ENCODE data around the gene CLDN20. TPM values are rescaled to one million over a fixed set of nuclear protein-coding genes. Genes with fewer than 3 reads are reported as not detected.

CLDN20 gene
- total RNA-seq, 5 donors from 2014 or later (not counting 1 experiment from before 2014, with no cell fraction given), result not detected

DNA sequence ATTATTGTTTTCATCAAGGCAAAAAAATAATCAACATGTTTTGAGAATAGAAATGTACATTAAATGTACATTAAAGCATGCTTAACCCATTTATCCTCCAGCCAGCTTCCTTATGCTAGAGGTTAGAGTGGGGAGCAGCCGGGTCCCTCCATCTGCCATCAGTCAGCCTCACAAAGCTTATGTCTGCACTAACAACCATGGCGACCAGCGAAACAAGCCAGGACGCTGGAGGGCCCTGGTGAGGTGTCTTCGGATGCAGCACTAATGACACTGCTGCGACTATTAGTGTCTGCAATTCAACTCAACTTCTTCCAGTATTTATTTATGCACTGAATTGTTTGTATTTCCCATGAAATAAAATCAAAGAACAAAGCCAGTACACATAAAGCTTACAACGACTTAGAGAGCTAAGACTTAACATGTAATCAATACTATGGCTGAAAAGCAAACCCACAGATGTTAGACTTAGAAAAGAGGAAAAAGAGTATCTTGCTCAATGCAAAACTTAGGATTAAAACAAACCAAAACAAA is 6.8 kb downstream of the CLDN20 start:
- WGBS (ENCODE audit: insufficient coverage), result no CpG with 5 or more reads among the region's 7 CpGs

DNA sequence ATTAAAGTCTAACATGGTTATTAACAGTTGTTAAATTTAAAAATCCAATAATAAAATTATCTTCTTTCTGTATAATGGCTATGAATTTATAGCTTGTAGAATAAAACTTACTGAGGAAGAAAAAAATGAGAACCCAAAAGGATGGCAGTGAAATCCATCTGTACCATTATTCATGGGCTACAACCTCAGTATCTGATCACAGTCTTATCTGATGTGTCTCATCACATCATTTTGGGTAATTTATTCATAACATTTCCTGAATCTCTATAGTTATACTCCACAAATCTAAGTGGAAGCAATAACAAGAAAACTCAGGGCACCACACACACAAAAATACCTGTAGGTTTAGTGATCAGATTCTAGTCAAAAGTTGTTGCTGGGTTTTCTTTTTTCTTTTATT is 7.3 kb downstream of the CLDN20 start:
- Histone ChIP-seq H3K4me3 (ENCODE audit: control insufficient read depth in 1 of 2, extremely low read depth in 1 of 2, low read length in 1 of 2) (no peak overlapping the region), H3K9me3 (no peaks in the 10 kb centered on the region), H3K27me3 (replicated peaks in 1 of 2; ENCODE audit: control insufficient read depth in 2 of 2, extremely low read depth in 1 of 2, insufficient read depth in 2 of 2, low read length in 1 of 2) (no peaks in the 10 kb centered on the region), H3K27ac (ENCODE audit: low read length) (no peak overlapping the region), H3K4me1 (ENCODE audit: control insufficient read depth in 1 of 2, extremely low read depth in 1 of 2, insufficient read depth in 2 of 2, low read length in 2 of 2) (no peaks in the 10 kb centered on the region), H3K36me3 (ENCODE audit: control insufficient read depth in 2 of 2, extremely low read depth in 1 of 2, insufficient read depth in 1 of 2, low read length in 1 of 2) (peaks cover 9 to 39% of the 10 kb centered on the region in 2 donors)
- H3K36me3 Mint-ChIP-seq, result peaks cover 45% of the 10 kb centered on the region
- ATAC-seq (replicated peaks in 1 of 4) (no peak), DNase-seq (no peak)
- no peaks in the 10 kb centered on the region for H3K9me3 Mint-ChIP-seq
- ChIA-PET POLR2A (interaction anchor here in 1 of 2 donors (0.5 kb wide), 1 partner anchor 124 kb away, joined by 3 read pairs; no protein-coding TSS in a partner anchor), CTCF (interaction anchor here in 1 of 2 donors (1.3 kb wide), 1 partner anchor 10 kb away, joined by 4 read pairs; no protein-coding TSS in a partner anchor)
- no peaks in the 10 kb centered on the region for H3K27me3 Mint-ChIP-seq
- H3K4me1 Mint-ChIP-seq, result peaks cover 14 to 20% (median 20%) of the 10 kb centered on the region in 3 donors
- H3K27ac Mint-ChIP-seq, result no peak overlapping the region
- no peak overlapping the region for H3K4me3 Mint-ChIP-seq

More for the DNA sequence above, 6.8 kb downstream of the CLDN20 start:
- H3K9me3 Mint-ChIP-seq, result no peaks in the 10 kb centered on the region
- ChIA-PET POLR2A (interaction anchor here in 1 of 2 donors (0.5 kb wide), 1 partner anchor 125 kb away, joined by 3 read pairs; no protein-coding TSS in a partner anchor), CTCF (no interaction called here)
- no peaks in the 10 kb centered on the region for H3K9me3 ChIP-seq
- H3K4me1 ChIP-seq (ENCODE audit: control insufficient read depth in 1 of 2, extremely low read depth in 1 of 2, insufficient read depth in 2 of 2, low read length in 2 of 2), result no peaks in the 10 kb centered on the region
- peaks cover 14 to 20% (median 20%) of the 10 kb centered on the region in 3 donors for H3K4me1 Mint-ChIP-seq
- ATAC-seq (replicated peaks in 1 of 4), result no peak
- no peaks in the 10 kb centered on the region for H3K27me3 Mint-ChIP-seq
- H3K4me3 Mint-ChIP-seq, result no peak overlapping the region
- peaks cover 45% of the 10 kb centered on the region for H3K36me3 Mint-ChIP-seq
- H3K27me3 ChIP-seq (replicated peaks in 1 of 2; ENCODE audit: control insufficient read depth in 2 of 2, extremely low read depth in 1 of 2, insufficient read depth in 2 of 2, low read length in 1 of 2), result no peaks in the 10 kb centered on the region
- DNase-seq, result no peak
- no peak overlapping the region for H3K27ac Mint-ChIP-seq
- peaks cover 3 to 34% of the 10 kb centered on the region in 2 donors for H3K36me3 ChIP-seq (ENCODE audit: control insufficient read depth in 2 of 2, extremely low read depth in 1 of 2, insufficient read depth in 1 of 2, low read length in 1 of 2)
- no peak overlapping the region for H3K27ac ChIP-seq (ENCODE audit: low read length)
- no peak overlapping the region for H3K4me3 ChIP-seq (ENCODE audit: control insufficient read depth in 1 of 2, extremely low read depth in 1 of 2, low read length in 1 of 2)

DNA sequence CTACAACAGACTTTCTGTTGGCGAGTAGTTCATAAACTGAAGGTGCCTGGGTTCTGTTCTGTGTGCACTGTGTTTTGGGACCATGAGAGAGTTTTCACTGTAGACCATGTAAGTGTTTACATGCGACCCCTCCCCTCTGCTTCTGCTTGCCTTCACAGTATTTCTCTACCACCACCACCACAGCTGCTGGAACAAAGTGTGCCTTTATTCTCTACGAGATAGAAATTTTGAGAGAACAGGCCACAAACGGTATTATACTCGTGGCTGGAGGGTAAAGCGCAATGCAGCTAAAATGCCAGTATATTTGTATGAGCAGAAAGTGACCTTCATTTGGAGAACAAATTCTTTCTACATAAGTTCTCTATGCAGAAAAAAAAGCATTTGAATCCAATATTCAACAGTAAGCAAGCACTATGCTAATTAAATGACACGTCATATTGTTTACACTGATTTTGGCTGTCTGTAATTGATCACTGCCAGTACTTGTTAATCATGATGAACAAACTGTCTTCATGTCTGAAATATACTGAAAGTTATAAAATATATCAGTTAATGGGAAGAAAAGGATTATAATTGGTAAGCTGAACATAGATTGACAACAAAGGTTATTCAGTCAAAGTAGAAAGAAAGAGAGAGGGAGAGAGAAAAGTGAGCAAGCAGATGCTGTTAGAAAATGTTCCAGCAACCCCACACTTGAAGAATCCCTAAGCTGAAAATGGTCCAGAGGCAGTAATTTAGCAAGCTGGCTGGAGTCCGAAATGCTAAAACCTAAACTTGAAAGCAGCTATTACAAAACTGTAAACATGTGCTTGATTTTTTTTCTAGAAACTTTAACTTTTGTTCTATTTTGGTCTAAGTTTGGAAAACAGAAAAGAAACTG is 8.8 kb downstream of the CLDN20 start:
- peaks cover 7 to 36% of the 10 kb centered on the region in 2 donors for H3K36me3 ChIP-seq (ENCODE audit: control insufficient read depth in 2 of 2, extremely low read depth in 1 of 2, insufficient read depth in 1 of 2, low read length in 1 of 2)
- peaks cover 45% of the 10 kb centered on the region for H3K36me3 Mint-ChIP-seq
- H3K27me3 Mint-ChIP-seq, result no peaks in the 10 kb centered on the region
- WGBS (ENCODE audit: insufficient coverage), result 100% methylated on average over 2 of the region's 8 CpGs
- H3K4me3 Mint-ChIP-seq, result no peak overlapping the region
- H3K9me3 Mint-ChIP-seq, result no peaks in the 10 kb centered on the region
- ChIA-PET POLR2A (no interaction called here), CTCF (interaction anchor here (0.6 to 1.3 kb wide), 3 partner anchors 8 to 1760 kb away, joined by 4 to 6 read pairs (median 5); no protein-coding TSS in a partner anchor)
- no peak overlapping the region for H3K4me3 ChIP-seq (ENCODE audit: control insufficient read depth in 1 of 2, extremely low read depth in 1 of 2, low read length in 1 of 2)
- no peak overlapping the region for H3K27ac ChIP-seq (ENCODE audit: low read length)
- ATAC-seq (replicated peaks in 1 of 4) (no peak), DNase-seq (no peak)
- no peaks in the 10 kb centered on the region for H3K27me3 ChIP-seq (replicated peaks in 1 of 2; ENCODE audit: control insufficient read depth in 2 of 2, extremely low read depth in 1 of 2, insufficient read depth in 2 of 2, low read length in 1 of 2)
- peaks cover 19 to 24% (median 20%) of the 10 kb centered on the region in 3 donors for H3K4me1 Mint-ChIP-seq
- H3K27ac Mint-ChIP-seq, result peak overlapping the region in 1 of 2 donors; percentile 5
- no peaks in the 10 kb centered on the region for H3K4me1 ChIP-seq (ENCODE audit: control insufficient read depth in 1 of 2, extremely low read depth in 1 of 2, insufficient read depth in 2 of 2, low read length in 2 of 2)
- no peaks in the 10 kb centered on the region for H3K9me3 ChIP-seq

DNA sequence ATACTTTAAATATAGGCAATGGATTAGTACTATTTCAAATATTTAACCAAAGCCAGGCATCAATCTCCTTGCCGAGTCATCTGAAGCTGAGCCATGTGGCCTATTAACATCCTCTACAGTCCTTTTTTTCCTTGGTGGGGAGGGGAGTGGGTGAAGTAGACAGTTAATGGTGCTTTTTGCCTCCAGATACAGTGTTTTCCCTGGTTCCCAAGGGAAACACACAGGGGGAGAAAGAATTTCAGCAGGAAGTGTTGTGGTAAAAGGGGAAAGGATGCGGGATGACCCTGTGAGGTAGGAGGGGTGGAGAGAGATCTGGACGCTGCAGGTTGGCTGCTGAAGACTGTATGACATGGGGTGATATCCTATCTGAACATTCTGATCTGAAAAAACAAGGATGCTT is 9.6 kb downstream of the CLDN20 start:
- Mint-ChIP-seq H3K27ac (peak overlapping the region in 1 of 2 donors; percentile 0), H3K9me3 (no peaks in the 10 kb centered on the region), H3K27me3 (no peaks in the 10 kb centered on the region), H3K4me3 (no peak overlapping the region), H3K4me1 (peaks cover 13 to 20% (median 16%) of the 10 kb centered on the region in 3 donors), H3K36me3 (peaks cover 44% of the 10 kb centered on the region)
- Histone ChIP-seq H3K27me3 (replicated peaks in 1 of 2; ENCODE audit: control insufficient read depth in 2 of 2, extremely low read depth in 1 of 2, insufficient read depth in 2 of 2, low read length in 1 of 2) (no peaks in the 10 kb centered on the region), H3K27ac (ENCODE audit: low read length) (no peak overlapping the region), H3K4me1 (ENCODE audit: control insufficient read depth in 1 of 2, extremely low read depth in 1 of 2, insufficient read depth in 2 of 2, low read length in 2 of 2) (no peaks in the 10 kb centered on the region), H3K4me3 (ENCODE audit: control insufficient read depth in 1 of 2, extremely low read depth in 1 of 2, low read length in 1 of 2) (no peak overlapping the region), H3K36me3 (ENCODE audit: control insufficient read depth in 2 of 2, extremely low read depth in 1 of 2, insufficient read depth in 1 of 2, low read length in 1 of 2) (peaks cover 7 to 41% of the 10 kb centered on the region in 2 donors), H3K9me3 (no peaks in the 10 kb centered on the region)
- ChIA-PET CTCF (no interaction called here), POLR2A (no interaction called here)
- ATAC-seq (replicated peaks in 1 of 4) (no peak), DNase-seq (no peak)
- WGBS (ENCODE audit: insufficient coverage), result 90% methylated on average over 2 of the region's 3 CpGs

DNA sequence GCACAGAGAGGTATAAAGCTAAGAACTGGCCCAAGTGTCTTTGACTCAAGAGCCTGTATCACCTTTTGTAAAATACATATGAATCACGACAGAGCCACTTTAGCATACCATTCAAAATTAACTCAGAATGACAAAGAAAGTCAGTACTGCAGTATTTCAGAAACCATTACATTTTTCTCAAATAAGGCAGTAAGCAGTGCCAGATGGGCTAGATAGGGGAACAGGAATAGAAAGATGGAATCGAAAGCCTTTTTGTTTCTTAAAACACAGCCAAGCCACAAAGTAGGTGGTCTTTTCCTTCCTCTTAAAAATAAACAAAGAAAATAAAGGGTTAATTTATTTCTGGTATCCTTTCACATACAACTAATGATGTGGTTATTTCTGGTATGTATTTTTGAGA is 10.3 kb downstream of the CLDN20 start:
- no peak overlapping the region for H3K4me3 ChIP-seq (ENCODE audit: control insufficient read depth in 1 of 2, extremely low read depth in 1 of 2, low read length in 1 of 2)
- no peaks in the 10 kb centered on the region for H3K4me1 ChIP-seq (ENCODE audit: control insufficient read depth in 1 of 2, extremely low read depth in 1 of 2, insufficient read depth in 2 of 2, low read length in 2 of 2)
- POLR2A ChIA-PET, result no interaction called here
- H3K27ac Mint-ChIP-seq, result no peak overlapping the region
- H3K4me1 Mint-ChIP-seq, result peaks cover 16 to 26% (median 16%) of the 10 kb centered on the region in 3 donors
- H3K27me3 Mint-ChIP-seq, result no peaks in the 10 kb centered on the region
- ATAC-seq (replicated peaks in 1 of 4) (no peak), DNase-seq (no peak)
- H3K36me3 Mint-ChIP-seq, result peaks cover 50% of the 10 kb centered on the region
- H3K27me3 ChIP-seq (replicated peaks in 1 of 2; ENCODE audit: control insufficient read depth in 2 of 2, extremely low read depth in 1 of 2, insufficient read depth in 2 of 2, low read length in 1 of 2), result no peaks in the 10 kb centered on the region
- H3K36me3 ChIP-seq (ENCODE audit: control insufficient read depth in 2 of 2, extremely low read depth in 1 of 2, insufficient read depth in 1 of 2, low read length in 1 of 2), result peaks cover 7 to 44% of the 10 kb centered on the region in 2 donors
- H3K9me3 Mint-ChIP-seq, result no peaks in the 10 kb centered on the region
- WGBS (ENCODE audit: insufficient coverage), result no CpG with 5 or more reads among the region's 2 CpGs
- H3K4me3 Mint-ChIP-seq, result no peak overlapping the region
- CTCF ChIA-PET, result no interaction called here
- H3K9me3 ChIP-seq, result no peaks in the 10 kb centered on the region
- no peak overlapping the region for H3K27ac ChIP-seq (ENCODE audit: low read length)

DNA sequence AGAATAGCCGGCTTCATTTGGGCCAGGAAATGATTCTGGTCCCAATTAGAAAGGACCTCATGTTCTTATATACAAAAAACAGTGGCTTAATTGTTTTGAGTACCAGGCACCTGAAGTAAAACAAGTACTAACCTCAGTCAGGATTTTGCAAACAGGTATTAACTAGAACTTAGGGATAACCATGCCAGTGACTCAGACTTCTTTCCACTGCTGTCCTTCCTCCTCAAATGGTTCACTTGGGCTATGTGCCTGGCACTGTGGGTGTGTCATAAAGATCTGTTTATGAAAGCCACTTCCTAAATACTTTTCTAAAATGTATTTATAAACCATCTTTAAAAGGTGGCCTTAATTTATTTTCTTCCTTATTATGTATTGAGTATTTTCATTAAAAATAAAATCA is 10.7 kb downstream of the CLDN20 start:
- Mint-ChIP-seq H3K9me3 (no peaks in the 10 kb centered on the region), H3K27me3 (no peaks in the 10 kb centered on the region), H3K4me1 (peaks cover 16 to 29% (median 20%) of the 10 kb centered on the region in 3 donors), H3K4me3 (no peak overlapping the region), H3K36me3 (peaks cover 51% of the 10 kb centered on the region), H3K27ac (no peak overlapping the region)
- no peaks in the 10 kb centered on the region for H3K27me3 ChIP-seq (replicated peaks in 1 of 2; ENCODE audit: control insufficient read depth in 2 of 2, extremely low read depth in 1 of 2, insufficient read depth in 2 of 2, low read length in 1 of 2)
- no peak overlapping the region for H3K4me3 ChIP-seq (ENCODE audit: control insufficient read depth in 1 of 2, extremely low read depth in 1 of 2, low read length in 1 of 2)
- H3K9me3 ChIP-seq, result no peaks in the 10 kb centered on the region
- DNase-seq (no peak), ATAC-seq (replicated peaks in 1 of 4) (no peak)
- no peaks in the 10 kb centered on the region for H3K4me1 ChIP-seq (ENCODE audit: control insufficient read depth in 1 of 2, extremely low read depth in 1 of 2, insufficient read depth in 2 of 2, low read length in 2 of 2)
- POLR2A ChIA-PET, result no interaction called here
- H3K36me3 ChIP-seq (ENCODE audit: control insufficient read depth in 2 of 2, extremely low read depth in 1 of 2, insufficient read depth in 1 of 2, low read length in 1 of 2), result peaks cover 7 to 45% of the 10 kb centered on the region in 2 donors
- CTCF ChIA-PET, result no interaction called here
- no CpG with 5 or more reads among the region's 1 CpG for WGBS (ENCODE audit: insufficient coverage)
- H3K27ac ChIP-seq (ENCODE audit: low read length), result no peak overlapping the region
